Mesendoderm (in vitro differentiated cells): ENCODE results near the gene NT5DC3.

Source experiments
- DNase-seq: peaks from one replicate; pipeline ENCODE4 v3.0.0; 2013
- H2AK5ac ChIP-seq: 2 replicates; pipeline ENCODE4 v1.6.1; 2013; ENCODE audit warnings: low read length, inconsistent platforms
- H2BK120ac ChIP-seq: 2 replicates; pipeline ENCODE4 v1.6.1; 2013; ENCODE audit warnings: low read depth, mild to moderate bottlenecking, low read length, moderate library complexity, mixed read lengths
- H2BK15ac ChIP-seq: replicated peaks from 2 replicates; pipeline ENCODE4 v1.6.1; 2013; ENCODE audit warnings: low read depth, mild to moderate bottlenecking, moderate library complexity
- H2BK5ac ChIP-seq: 2 replicates; pipeline ENCODE4 v1.6.1; 2013; ENCODE audit warnings: low read length, inconsistent platforms
- H3K18ac ChIP-seq: 2 replicates; pipeline ENCODE4 v1.6.1; 2013; ENCODE audit warnings: mild to moderate bottlenecking, low read length, mixed read lengths
- H3K23ac ChIP-seq: one replicate; pipeline ENCODE4 v1.6.1; 2013; ENCODE audit warnings: low read length
- H3K27ac ChIP-seq: 2 replicates; pipeline ENCODE4 v1.5.1; 2013; ENCODE audit warnings: low read depth, mild to moderate bottlenecking, inconsistent platforms, low read length, moderate library complexity
- H3K27me3 ChIP-seq: 2 replicates; pipeline ENCODE4 v1.6.1; 2013; ENCODE audit warnings: low read length, control low read depth, mild to moderate bottlenecking, inconsistent platforms; ENCODE audit not compliant: insufficient read depth, poor library complexity
- H3K36me3 ChIP-seq: 2 replicates; pipeline ENCODE4 v1.6.1; 2013; ENCODE audit warnings: low read length, inconsistent platforms; ENCODE audit not compliant: control insufficient read depth, insufficient read depth
- H3K4ac ChIP-seq: one replicate; pipeline ENCODE4 v1.6.1; 2013; ENCODE audit warnings: low read depth, mild to moderate bottlenecking, low read length, moderate library complexity
- H3K4me1 ChIP-seq: 2 replicates; pipeline ENCODE4 v1.6.1; 2013; ENCODE audit warnings: low read depth, low read length, inconsistent platforms; ENCODE audit not compliant: control insufficient read depth
- H3K4me2 ChIP-seq: 2 replicates; pipeline ENCODE4 v1.6.1; 2013; ENCODE audit warnings: low read length
- H3K4me3 ChIP-seq: 2 replicates; pipeline ENCODE4 v1.5.1; 2013; ENCODE audit warnings: mild to moderate bottlenecking, low read length
- H3K56ac ChIP-seq: one replicate; pipeline ENCODE4 v1.6.1; 2013; ENCODE audit warnings: low read length
- H3K79me1 ChIP-seq: 2 replicates; pipeline ENCODE4 v1.6.1; 2013; ENCODE audit warnings: low read length, inconsistent platforms
- H3K79me2 ChIP-seq: 2 replicates; pipeline ENCODE4 v1.6.1; 2013; ENCODE audit warnings: mild to moderate bottlenecking, low read length; ENCODE audit not compliant: control insufficient read depth, insufficient read depth
- H3K9ac ChIP-seq: 2 replicates; pipeline ENCODE4 v1.6.1; 2013; ENCODE audit warnings: low read length, inconsistent platforms
- H4K5ac ChIP-seq: one replicate; pipeline ENCODE4 v1.6.1; 2013; ENCODE audit warnings: low read length
- H4K8ac ChIP-seq: one replicate; pipeline ENCODE4 v1.6.1; 2013; ENCODE audit warnings: low read depth, mild to moderate bottlenecking, control low read depth, low read length, moderate library complexity
- WGBS: extraction: QIAGEN DNeasy Blood & Tissue Kit; methylation state at CpG from one replicate; pipeline ENCODE4 v1.1.7; 2013; ENCODE audit warnings: low lambda C conversion rate, missing lambda C conversion rate; ENCODE audit not compliant: insufficient coverage; ENCODE audit errors: extremely low coverage; 5-methylcytosine and 5-hydroxymethylcytosine counted together

The NT5DC3 gene

GRCh38 chr12:103827911-103828391, 13.1 kb downstream of the NT5DC3 start:
- Histone ChIP-seq H3K4me3 (no peak overlapping the region), H4K5ac (no peak overlapping the region), H3K56ac (no peak overlapping the region), H3K79me2 (peaks cover 11% of the 10 kb centered on the region), H3K4ac (no peak overlapping the region), H3K18ac (no peak overlapping the region), H3K79me1 (peaks cover 5% of the 10 kb centered on the region), H2AK5ac (no peak overlapping the region), H2BK120ac (no peak overlapping the region), H3K27me3 (no peaks in the 10 kb centered on the region), H3K9ac (no peak overlapping the region), H2BK15ac (no peak overlapping the region), H3K36me3 (no peaks in the 10 kb centered on the region), H4K8ac (no peak overlapping the region), H3K23ac (no peak overlapping the region), H2BK5ac (no peak overlapping the region), H3K4me1 (peaks cover 2% of the 10 kb centered on the region), H3K4me2 (no peak overlapping the region), H3K27ac (no peak overlapping the region)
- WGBS = no CpG with 5 or more reads among the region's 2 CpGs
- no peak for DNase-seq

- H3K36me3 ChIP-seq = no peaks in the 10 kb centered on the region
- no peak overlapping the region for H3K23ac ChIP-seq
- no peak overlapping the region for H3K4ac ChIP-seq
- peaks cover 2% of the 10 kb centered on the region for H3K4me1 ChIP-seq
- peaks cover 9% of the 10 kb centered on the region for H3K79me2 ChIP-seq
- H3K27me3 ChIP-seq = no peaks in the 10 kb centered on the region
- H2BK15ac ChIP-seq = no peak overlapping the region
- H2AK5ac ChIP-seq = no peak overlapping the region
- H3K79me1 ChIP-seq = peaks cover 10% of the 10 kb centered on the region
- H2BK5ac ChIP-seq = no peak overlapping the region
- H3K18ac ChIP-seq = no peak overlapping the region
- H2BK120ac ChIP-seq = no peak overlapping the region
- no peak overlapping the region for H3K9ac ChIP-seq
- H4K8ac ChIP-seq = no peak overlapping the region
- peak; percentile 46 for DNase-seq
- WGBS = no CpG with 5 or more reads among the region's 3 CpGs
- H3K4me2 ChIP-seq = no peak overlapping the region
- no peak overlapping the region for H3K56ac ChIP-seq
- no peak overlapping the region for H4K5ac ChIP-seq
- no peak overlapping the region for H3K4me3 ChIP-seq
- H3K27ac ChIP-seq = no peak overlapping the region
Observed at GRCh38 chr12:103824845-103825244, 16.2 kb downstream of the NT5DC3 start.

- no peak overlapping the region for H3K27ac ChIP-seq
- no CpG with 5 or more reads among the region's 3 CpGs for WGBS
Observed at GRCh38 chr12:103824290-103824689, 16.7 kb downstream of the NT5DC3 start.

GRCh38 chr12:103823871-103824270, 17.2 kb downstream of the NT5DC3 start:
- Histone ChIP-seq H3K79me1 (peaks cover 11% of the 10 kb centered on the region), H3K56ac (no peak overlapping the region), H2BK5ac (no peak overlapping the region), H3K23ac (no peak overlapping the region), H3K4me3 (no peak overlapping the region), H3K4me2 (no peak overlapping the region), H3K4me1 (peaks cover 2% of the 10 kb centered on the region), H3K18ac (no peak overlapping the region), H3K79me2 (peaks cover 8% of the 10 kb centered on the region), H3K4ac (no peak overlapping the region), H3K27me3 (no peaks in the 10 kb centered on the region), H4K8ac (no peak overlapping the region), H2BK120ac (no peak overlapping the region), H2AK5ac (no peak overlapping the region), H3K27ac (no peak overlapping the region), H3K9ac (no peak overlapping the region), H3K36me3 (no peaks in the 10 kb centered on the region), H2BK15ac (no peak overlapping the region), H4K5ac (no peak overlapping the region)
- DNase-seq = no peak

More at GRCh38 chr12:103824290-103824689, 16.7 kb downstream of the NT5DC3 start:
- H3K4me3 ChIP-seq = no peak overlapping the region
- peaks cover 9% of the 10 kb centered on the region for H3K79me2 ChIP-seq
- H3K23ac ChIP-seq = no peak overlapping the region
- H3K4ac ChIP-seq = no peak overlapping the region
- H3K27me3 ChIP-seq = no peaks in the 10 kb centered on the region
- no peak overlapping the region for H3K9ac ChIP-seq
- no peak overlapping the region for H2BK120ac ChIP-seq
- no peak overlapping the region for H2BK5ac ChIP-seq
- no peak overlapping the region for H4K5ac ChIP-seq
- H2AK5ac ChIP-seq = no peak overlapping the region
- peaks cover 2% of the 10 kb centered on the region for H3K4me1 ChIP-seq
- no peak for DNase-seq
- no peak overlapping the region for H2BK15ac ChIP-seq
- H3K56ac ChIP-seq = no peak overlapping the region
- no peak overlapping the region for H3K18ac ChIP-seq
- H3K36me3 ChIP-seq = no peaks in the 10 kb centered on the region
- H3K4me2 ChIP-seq = no peak overlapping the region
- no peak overlapping the region for H4K8ac ChIP-seq
- H3K79me1 ChIP-seq = peaks cover 10% of the 10 kb centered on the region

GRCh38 chr12:103821773-103822172, 19.3 kb downstream of the NT5DC3 start:
- H3K27ac ChIP-seq = no peak overlapping the region
- no peak overlapping the region for H3K56ac ChIP-seq
- H2BK15ac ChIP-seq = no peak overlapping the region
- H4K8ac ChIP-seq = no peak overlapping the region
- H3K79me2 ChIP-seq = peaks cover 7% of the 10 kb centered on the region
- H3K4ac ChIP-seq = no peak overlapping the region
- H3K36me3 ChIP-seq = no peaks in the 10 kb centered on the region
- no peak overlapping the region for H2AK5ac ChIP-seq
- DNase-seq = no peak
- H3K9ac ChIP-seq = no peak overlapping the region
- H3K27me3 ChIP-seq = no peaks in the 10 kb centered on the region
- H3K23ac ChIP-seq = no peak overlapping the region
- no peak overlapping the region for H3K4me3 ChIP-seq
- WGBS = no CpG with 5 or more reads among the region's 1 CpG
- peaks cover 8% of the 10 kb centered on the region for H3K79me1 ChIP-seq
- no peak overlapping the region for H4K5ac ChIP-seq
- H3K18ac ChIP-seq = no peak overlapping the region
- no peak overlapping the region for H2BK5ac ChIP-seq
- H3K4me1 ChIP-seq = peaks cover 2% of the 10 kb centered on the region
- no peak overlapping the region for H3K4me2 ChIP-seq
- H2BK120ac ChIP-seq = no peak overlapping the region

- H2BK5ac ChIP-seq = no peak overlapping the region
- no peak overlapping the region for H3K4me3 ChIP-seq
- no peak overlapping the region for H3K27ac ChIP-seq
- peaks cover 2% of the 10 kb centered on the region for H3K4me1 ChIP-seq
- H4K5ac ChIP-seq = no peak overlapping the region
- H2BK120ac ChIP-seq = no peak overlapping the region
- H2AK5ac ChIP-seq = no peak overlapping the region
- H3K36me3 ChIP-seq = no peaks in the 10 kb centered on the region
- H3K18ac ChIP-seq = no peak overlapping the region
- no peak overlapping the region for H4K8ac ChIP-seq
- no CpG with 5 or more reads among the region's 3 CpGs for WGBS
- no peak overlapping the region for H3K4ac ChIP-seq
- no peak overlapping the region for H3K56ac ChIP-seq
- H3K79me1 ChIP-seq = peaks cover 8% of the 10 kb centered on the region
- H3K4me2 ChIP-seq = no peak overlapping the region
- H2BK15ac ChIP-seq = no peak overlapping the region
- DNase-seq = no peak
- H3K27me3 ChIP-seq = no peaks in the 10 kb centered on the region
- no peak overlapping the region for H3K23ac ChIP-seq
- peaks cover 7% of the 10 kb centered on the region for H3K79me2 ChIP-seq
- H3K9ac ChIP-seq = no peak overlapping the region
Observed at GRCh38 chr12:103820881-103821489, 20.0 kb downstream of the NT5DC3 start.
